Jurkat, Clone E6-1 (cell line): ENCODE results near the gene SORBS2.

ENCODE experiments used
- DNase-seq: peaks from one replicate; pipeline ENCODE4 v3.0.0-alpha.2; 2011; ENCODE audit warnings: low read depth, low spot score
- H3K4me3 ChIP-seq: 2 replicates; pipeline ENCODE4 v1.5.1; 2011; ENCODE audit warnings: mild to moderate bottlenecking, low read length, control low read depth, moderate library complexity

The SORBS2 gene

GRCh38 chr4:185587030-185587426, 225.0 kb downstream of the SORBS2 start:
- no peak for DNase-seq
- H3K4me3 ChIP-seq = no peak overlapping the region

GRCh38 chr4:185585211-185585610, 226.8 kb downstream of the SORBS2 start:
- H3K4me3 ChIP-seq = no peak overlapping the region
- no peak for DNase-seq

GRCh38 chr4:185583813-185584212, 228.2 kb downstream of the SORBS2 start:
- no peak for DNase-seq
- H3K4me3 ChIP-seq = no peak overlapping the region

- no peak for DNase-seq
- no peak overlapping the region for H3K4me3 ChIP-seq
Measured at GRCh38 chr4:185582651-185583400, 229.2 kb downstream of the SORBS2 start.

GRCh38 chr4:185580699-185581098, 231.3 kb downstream of the SORBS2 start:
- H3K4me3 ChIP-seq = no peak overlapping the region
- DNase-seq = no peak

- no peak overlapping the region for H3K4me3 ChIP-seq
- no peak for DNase-seq
Measured at GRCh38 chr4:185578284-185578683, 233.7 kb downstream of the SORBS2 start.

GRCh38 chr4:185576962-185577950, 234.7 kb downstream of the SORBS2 start:
- H3K4me3 ChIP-seq = no peak overlapping the region
- no peak for DNase-seq

GRCh38 chr4:185576314-185576961, 235.6 kb downstream of the SORBS2 start:
- H3K4me3 ChIP-seq = no peak overlapping the region
- DNase-seq = no peak

GRCh38 chr4:185573651-185574199, 238.3 kb downstream of the SORBS2 start:
- H3K4me3 ChIP-seq = no peak overlapping the region

GRCh38 chr4:185570727-185571126, 241.3 kb downstream of the SORBS2 start:
- no peak overlapping the region for H3K4me3 ChIP-seq
- DNase-seq = no peak

More at GRCh38 chr4:185573651-185574199, 238.3 kb downstream of the SORBS2 start:
- DNase-seq = no peak

- H3K4me3 ChIP-seq = no peak overlapping the region
- DNase-seq = no peak
Measured at GRCh38 chr4:185567381-185568376, 244.3 kb downstream of the SORBS2 start.

- DNase-seq = no peak
- H3K4me3 ChIP-seq = no peak overlapping the region
Measured at GRCh38 chr4:185566972-185567371, 245.0 kb downstream of the SORBS2 start.

GRCh38 chr4:185566425-185566824, 245.6 kb downstream of the SORBS2 start:
- DNase-seq = no peak
- no peak overlapping the region for H3K4me3 ChIP-seq

- H3K4me3 ChIP-seq = no peak overlapping the region
- DNase-seq = no peak
Measured at GRCh38 chr4:185565696-185566095, 246.3 kb downstream of the SORBS2 start.

GRCh38 chr4:185564349-185564748, 247.6 kb downstream of the SORBS2 start:
- DNase-seq = no peak
- H3K4me3 ChIP-seq = no peak overlapping the region

- DNase-seq = no peak
- no peak overlapping the region for H3K4me3 ChIP-seq
Measured at GRCh38 chr4:185562531-185562930, 249.5 kb downstream of the SORBS2 start.

- H3K4me3 ChIP-seq = no peak overlapping the region
- no peak for DNase-seq
Measured at GRCh38 chr4:185560316-185560715, 251.7 kb downstream of the SORBS2 start.

- DNase-seq = no peak
Measured at GRCh38 chr4:185559915-185560281, 252.1 kb downstream of the SORBS2 start.

More at GRCh38 chr4:185559915-185560281, 252.1 kb downstream of the SORBS2 start:
- H3K4me3 ChIP-seq = no peak overlapping the region
